ENCODE data around the gene ANKRD63. TPM values are rescaled to one million over a fixed set of nuclear protein-coding genes. Genes with fewer than 3 reads are reported as not detected.
A peak's percentile ranks its signal among the peaks of the same experiment; 100 is the strongest.

The ANKRD63 gene
- total and polyA plus RNA-seq, 10 of the 15 experiments (the other 5 are each of a cell fraction or from before 2014, with no cell fraction given), result not detected

DNA sequence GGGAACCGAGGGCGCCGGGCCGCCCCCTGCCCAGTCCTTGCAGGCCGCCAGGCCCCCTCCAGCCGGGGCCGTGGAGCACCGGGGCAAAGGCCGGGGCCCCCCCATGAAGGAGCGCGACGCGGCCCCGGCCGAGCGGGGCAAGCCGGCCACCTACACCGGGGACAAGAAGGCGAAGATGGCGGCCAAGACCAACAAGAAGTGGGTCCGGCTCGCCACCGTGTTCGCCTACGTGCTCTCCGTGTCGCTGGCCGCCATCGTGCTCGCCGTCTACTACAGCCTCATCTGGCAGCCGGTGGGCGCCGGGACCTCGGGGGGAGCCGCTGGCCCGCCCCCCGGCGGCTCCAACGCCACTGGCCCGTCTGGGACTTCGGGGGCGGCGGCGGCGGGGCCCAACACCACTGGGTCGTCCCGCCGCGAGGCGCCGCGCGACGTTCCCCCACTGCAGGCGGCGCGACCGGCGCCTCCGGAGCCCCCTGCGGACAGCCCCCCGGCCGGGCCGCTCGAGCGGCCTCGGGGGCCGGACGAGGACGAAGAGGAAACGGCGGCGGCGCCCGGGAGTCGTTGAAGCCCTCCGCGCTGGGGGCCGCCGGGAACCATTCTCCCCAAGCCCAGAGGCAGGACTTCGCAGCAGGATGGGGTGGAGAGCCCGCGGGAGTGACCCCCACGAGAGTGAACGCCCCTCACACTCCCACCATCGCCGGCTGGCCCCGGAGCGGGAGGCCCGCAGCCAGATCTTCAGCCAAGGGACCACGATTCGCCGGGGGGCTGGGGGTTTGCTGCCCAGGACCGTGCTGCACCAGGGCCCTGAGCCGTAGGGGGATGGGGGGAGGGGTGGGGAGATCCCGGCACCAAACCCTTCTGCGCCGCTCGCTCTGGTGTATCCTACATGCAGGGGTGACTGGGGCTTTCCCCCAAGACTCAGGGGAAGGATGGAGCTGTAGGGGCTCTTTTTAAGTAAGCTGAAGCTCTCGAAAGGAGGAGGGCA lies 41.4 kb upstream of the ANKRD63 start (continued):
- TF ChIP-seq SKIL (IDR thresholded peaks at IDR 0.05; ENCODE audit: low read depth, poor library complexity, severe bottlenecking) (no peak), SPI1 (IDR thresholded peaks at IDR 0.05; ENCODE audit: borderline replicate concordance, insufficient read depth, low read depth, low read length) (no peak), NR2C1 (IDR thresholded peaks at IDR 0.05) (no peak), CREM (IDR thresholded peaks at IDR 0.05; ENCODE audit: low read depth) (no peak), MEF2B (IDR thresholded peaks at IDR 0.05; ENCODE audit: partially characterized antibody, poor library complexity, severe bottlenecking) (no peak), GATAD2B (conservative IDR thresholded peaks at IDR 0.05; ENCODE audit: low read depth) (0 out of 2 replicates have a peak, but pooled peaks have one; percentile 71), JUNB (IDR thresholded peaks at IDR 0.05) (no peak), YY1 (IDR thresholded peaks at IDR 0.05; ENCODE audit: low read depth, low read length) (peak; percentile 83)
- TF ChIP-seq, protein P1, sequence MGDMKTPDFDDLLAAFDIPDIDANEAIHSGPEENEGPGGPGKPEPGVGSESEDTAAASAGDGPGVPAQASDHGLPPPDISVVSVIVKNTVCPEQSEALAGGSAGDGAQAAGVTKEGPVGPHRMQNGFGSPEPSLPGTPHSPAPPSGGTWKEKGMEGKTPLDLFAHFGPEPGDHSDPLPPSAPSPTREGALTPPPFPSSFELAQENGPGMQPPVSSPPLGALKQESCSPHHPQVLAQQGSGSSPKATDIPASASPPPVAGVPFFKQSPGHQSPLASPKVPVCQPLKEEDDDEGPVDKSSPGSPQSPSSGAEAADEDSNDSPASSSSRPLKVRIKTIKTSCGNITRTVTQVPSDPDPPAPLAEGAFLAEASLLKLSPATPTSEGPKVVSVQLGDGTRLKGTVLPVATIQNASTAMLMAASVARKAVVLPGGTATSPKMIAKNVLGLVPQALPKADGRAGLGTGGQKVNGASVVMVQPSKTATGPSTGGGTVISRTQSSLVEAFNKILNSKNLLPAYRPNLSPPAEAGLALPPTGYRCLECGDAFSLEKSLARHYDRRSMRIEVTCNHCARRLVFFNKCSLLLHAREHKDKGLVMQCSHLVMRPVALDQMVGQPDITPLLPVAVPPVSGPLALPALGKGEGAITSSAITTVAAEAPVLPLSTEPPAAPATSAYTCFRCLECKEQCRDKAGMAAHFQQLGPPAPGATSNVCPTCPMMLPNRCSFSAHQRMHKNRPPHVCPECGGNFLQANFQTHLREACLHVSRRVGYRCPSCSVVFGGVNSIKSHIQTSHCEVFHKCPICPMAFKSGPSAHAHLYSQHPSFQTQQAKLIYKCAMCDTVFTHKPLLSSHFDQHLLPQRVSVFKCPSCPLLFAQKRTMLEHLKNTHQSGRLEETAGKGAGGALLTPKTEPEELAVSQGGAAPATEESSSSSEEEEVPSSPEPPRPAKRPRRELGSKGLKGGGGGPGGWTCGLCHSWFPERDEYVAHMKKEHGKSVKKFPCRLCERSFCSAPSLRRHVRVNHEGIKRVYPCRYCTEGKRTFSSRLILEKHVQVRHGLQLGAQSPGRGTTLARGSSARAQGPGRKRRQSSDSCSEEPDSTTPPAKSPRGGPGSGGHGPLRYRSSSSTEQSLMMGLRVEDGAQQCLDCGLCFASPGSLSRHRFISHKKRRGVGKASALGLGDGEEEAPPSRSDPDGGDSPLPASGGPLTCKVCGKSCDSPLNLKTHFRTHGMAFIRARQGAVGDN (IDR thresholded peaks at IDR 0.05), result no peak

All from GM12878 (cell line).